ENCODE results near the gene KRT34.

DNA sequence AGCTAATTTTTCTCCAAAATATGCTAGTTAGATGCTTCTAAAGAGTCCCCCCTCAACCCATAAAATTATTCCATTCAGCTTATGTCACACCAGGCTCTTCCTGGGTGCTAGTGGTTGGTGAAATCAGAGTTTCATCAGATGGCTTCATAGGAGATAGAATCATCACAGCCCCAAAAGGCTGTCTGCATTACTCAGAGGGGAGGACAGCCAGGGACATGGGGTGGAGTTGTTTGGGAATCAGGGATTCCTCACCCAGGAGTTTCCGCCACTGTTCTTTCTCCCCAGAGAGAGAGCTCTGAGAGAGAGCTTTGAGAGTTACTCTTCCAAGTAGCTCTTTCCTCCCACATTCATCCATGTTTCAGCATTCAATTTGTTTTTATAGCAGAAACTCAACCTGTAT, 288 bp upstream of the KRT34 start:
- TF ChIP-seq POLR2A (IDR thresholded peaks at IDR 0.05) = no peak
- TF ChIP-seq, protein P1, sequence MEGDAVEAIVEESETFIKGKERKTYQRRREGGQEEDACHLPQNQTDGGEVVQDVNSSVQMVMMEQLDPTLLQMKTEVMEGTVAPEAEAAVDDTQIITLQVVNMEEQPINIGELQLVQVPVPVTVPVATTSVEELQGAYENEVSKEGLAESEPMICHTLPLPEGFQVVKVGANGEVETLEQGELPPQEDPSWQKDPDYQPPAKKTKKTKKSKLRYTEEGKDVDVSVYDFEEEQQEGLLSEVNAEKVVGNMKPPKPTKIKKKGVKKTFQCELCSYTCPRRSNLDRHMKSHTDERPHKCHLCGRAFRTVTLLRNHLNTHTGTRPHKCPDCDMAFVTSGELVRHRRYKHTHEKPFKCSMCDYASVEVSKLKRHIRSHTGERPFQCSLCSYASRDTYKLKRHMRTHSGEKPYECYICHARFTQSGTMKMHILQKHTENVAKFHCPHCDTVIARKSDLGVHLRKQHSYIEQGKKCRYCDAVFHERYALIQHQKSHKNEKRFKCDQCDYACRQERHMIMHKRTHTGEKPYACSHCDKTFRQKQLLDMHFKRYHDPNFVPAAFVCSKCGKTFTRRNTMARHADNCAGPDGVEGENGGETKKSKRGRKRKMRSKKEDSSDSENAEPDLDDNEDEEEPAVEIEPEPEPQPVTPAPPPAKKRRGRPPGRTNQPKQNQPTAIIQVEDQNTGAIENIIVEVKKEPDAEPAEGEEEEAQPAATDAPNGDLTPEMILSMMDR (IDR thresholded peaks at IDR 0.05) = no peak

Data from vagina (tissue), 2 donors.